T-helper 9 cell (primary cell): ENCODE data around the gene CYFIP1.

Experiments
- DNase-seq: peaks from one replicate; pipeline ENCODE4 v3.0.0-alpha.2; 2020

The CYFIP1 gene

DNA sequence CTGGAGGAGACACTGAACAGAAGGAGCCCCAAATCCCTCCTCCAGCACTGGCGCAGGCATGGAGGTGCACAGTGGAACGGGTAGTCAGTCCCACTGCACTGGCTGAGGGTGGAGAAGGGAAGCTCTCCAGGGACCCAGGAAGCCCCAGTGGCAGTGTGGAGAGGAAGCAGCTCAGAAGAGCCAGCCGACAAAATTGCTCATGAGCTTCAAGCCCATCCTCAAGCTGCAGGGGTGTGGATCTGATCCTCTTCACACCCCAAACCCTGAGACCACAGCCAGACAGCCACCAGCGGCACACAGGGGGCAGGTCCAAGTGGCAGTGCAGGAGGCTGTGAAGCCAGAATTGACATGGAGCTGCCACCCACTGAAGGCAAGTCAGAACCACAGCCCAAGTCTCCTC lies 32.1 kb downstream of the CYFIP1 start:
- no peak for DNase-seq

DNA sequence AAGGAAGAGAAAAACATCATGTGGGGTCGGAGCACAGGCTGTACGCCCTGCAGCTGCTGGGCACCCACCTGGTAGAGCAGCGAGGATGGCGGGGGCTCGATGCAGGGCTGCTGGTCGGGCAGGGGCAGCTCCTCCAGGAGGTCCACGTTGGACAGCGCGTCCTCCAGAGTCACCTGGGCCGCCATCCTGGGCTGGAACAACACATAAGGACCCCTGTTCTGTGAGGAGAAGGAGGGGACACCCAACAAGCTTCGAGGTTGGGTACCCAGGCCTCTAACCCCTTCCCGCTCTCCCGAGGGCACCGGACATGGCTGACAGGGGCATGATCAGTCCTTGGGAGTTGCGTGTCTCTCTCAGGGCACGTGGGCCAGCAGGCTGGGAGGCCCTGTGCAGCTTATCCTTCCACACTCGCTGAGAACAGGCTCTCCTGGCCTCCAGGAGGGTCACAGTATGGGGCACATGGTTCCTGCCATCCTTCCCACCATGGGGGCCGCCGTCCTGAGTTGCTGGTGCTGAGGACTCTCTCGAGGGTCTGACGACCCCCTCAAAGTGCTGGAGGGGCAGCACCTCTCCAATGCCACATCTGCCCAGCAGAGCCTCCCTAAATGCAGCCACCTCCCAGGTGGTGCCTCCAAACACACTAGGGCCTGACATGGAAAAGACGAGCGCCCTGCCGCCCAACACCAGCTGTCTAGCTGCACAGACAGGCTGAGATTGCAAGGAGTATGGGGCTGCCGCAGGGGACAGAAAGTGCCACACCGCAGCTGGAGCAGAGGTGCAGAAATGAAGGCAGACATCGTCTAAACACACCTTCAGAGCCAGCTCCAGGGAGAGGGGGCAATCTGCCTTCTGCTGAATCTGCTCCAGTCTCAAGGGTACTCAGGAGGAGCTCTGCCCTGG lies 32.8 kb downstream of the CYFIP1 start:
- DNase-seq: no peak

DNA sequence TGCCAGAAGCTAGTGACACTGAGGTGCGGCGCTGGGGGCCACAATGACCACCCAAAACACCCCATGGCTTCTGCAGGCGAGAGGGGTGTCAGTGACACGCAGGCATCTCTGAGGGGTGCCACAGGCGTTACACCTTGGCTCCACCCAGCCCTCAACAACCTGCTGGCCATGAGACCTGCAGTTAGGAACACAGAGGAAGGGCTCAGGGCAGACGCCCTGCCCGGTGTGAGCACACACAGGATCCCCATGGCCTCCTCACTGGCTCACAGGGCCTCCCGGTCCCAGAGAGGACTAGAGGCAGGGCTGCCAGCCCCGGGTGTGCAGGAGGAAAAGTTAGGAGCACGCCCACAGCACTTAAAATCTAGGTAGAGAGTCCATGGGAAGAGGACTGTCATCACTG lies 35.1 kb downstream of the CYFIP1 start:
- DNase-seq: no peak

DNA sequence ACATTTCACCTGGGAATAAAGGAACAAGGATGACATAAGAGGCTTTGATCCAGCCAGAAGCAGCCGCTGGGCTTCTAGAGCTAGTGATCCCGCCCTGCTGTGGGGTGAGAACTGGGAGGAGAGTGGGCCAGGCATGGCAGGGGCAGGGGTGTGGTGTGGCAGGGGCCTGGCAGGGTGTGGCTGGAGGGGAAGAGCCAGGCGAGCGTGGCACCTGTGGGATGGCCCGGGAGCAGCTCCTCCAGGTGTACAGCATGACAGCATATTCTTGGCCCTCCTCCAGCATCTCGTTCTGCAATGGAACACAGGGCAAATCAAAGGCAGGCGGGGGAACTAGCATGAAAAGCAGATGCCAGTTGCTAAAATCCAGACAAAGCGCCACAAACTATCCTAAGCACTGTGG lies 35.5 kb downstream of the CYFIP1 start:
- DNase-seq: no peak

DNA sequence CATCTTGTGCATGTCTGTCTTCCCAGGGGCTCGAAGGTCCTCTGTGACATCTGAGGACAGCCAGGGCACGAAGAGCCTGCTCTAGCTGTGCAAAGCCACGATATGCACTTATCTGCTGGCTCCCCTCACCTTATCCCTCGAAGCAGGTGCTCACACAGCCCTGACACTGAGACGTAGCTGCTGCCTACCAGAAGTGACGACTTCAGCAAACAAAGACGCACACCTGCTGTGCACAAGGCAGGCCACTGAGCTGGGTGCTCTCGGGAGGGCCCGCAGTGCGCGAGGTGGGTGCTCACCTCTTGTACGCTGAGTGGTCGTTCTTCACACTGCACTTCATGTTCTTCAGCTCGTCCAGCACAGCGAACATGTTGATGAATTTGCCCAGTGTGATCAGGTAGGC lies 37.3 kb downstream of the CYFIP1 start:
- no peak for DNase-seq

DNA sequence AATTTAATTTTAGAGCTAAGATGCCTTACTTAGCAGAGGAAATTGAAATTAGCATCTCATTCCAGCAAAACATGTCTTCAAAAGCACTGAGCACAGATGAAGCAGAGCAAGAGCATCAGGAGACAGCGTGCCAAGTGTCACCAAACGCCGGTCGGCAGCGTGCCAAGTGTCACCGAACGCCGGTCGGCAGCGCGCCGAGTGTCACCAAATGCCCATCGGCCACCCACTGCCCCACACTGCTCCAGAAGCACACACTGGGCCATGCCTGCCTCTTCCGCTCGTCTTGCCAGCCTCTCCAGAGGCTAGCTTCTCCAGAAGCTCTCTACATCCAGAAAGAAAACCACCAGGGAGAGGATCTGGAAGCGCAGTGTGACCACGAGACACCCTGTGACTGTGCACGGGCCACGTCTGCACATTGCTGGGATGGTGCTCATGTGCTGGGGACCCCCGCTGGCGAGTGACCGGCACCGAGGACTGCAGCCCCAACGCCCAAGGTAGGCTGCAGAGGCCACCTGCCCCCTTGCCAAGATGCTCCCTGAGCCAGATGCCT lies 37.8 kb downstream of the CYFIP1 start:
- no peak for DNase-seq

DNA sequence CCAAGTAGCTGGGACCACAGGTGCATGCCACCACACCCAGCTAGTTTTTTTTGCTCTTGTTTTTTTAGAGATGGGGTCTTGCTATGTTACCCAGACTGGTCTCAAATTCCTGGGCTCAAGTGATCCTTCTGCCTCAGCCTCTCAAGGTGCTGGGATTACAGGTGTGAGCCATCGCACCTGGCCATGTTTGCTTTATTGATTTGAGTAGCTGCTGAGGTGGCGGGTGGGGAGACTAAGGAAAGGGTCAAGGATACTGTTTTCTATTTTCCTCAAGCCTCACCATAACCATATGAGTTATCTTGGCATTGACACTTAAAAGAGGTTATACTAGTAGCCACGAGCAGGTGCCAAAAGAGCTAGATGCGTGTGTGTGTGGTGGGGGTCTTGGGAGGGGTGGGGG lies 39.0 kb downstream of the CYFIP1 start:
- no peak for DNase-seq

DNA sequence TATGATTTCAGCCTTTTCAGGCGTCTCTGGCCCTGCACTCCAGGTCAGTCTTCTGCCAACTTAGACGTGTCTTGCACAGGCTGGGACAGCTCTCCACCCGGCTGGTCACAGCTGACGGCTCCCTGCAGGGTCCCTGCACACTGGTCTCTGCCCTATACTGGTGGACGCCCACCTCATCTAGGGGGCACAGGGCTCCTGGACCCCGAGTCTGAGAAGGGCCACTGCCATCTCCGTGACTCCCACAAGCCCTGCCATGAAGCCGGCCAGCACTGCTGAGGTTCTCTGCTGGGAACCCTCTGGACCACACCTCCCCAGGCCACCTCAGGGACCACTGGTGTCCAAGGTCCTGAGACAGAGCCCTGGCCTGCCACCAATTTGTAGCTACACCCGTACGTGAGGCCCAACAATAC lies 40.5 kb downstream of the CYFIP1 start:
- no peak for DNase-seq

DNA sequence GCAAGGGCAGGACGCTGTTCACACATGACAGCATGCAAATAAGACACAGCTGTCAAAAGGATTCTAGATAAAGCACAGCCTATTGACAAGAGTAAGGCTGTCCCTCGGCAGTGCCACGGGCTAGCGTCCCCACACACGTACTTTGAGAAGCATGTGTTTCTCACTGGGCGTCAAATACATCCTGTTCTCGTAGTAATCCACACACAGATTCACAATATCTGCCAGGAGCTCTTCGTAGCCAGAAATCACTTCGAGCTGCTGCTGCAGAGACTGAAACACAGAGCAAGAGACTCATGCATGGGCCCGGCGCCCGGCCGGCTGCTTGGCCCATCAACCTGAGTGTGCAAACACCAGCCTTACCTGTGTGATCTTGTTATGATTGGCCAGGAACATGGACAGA lies 41.1 kb downstream of the CYFIP1 start:
- DNase-seq: no peak

DNA sequence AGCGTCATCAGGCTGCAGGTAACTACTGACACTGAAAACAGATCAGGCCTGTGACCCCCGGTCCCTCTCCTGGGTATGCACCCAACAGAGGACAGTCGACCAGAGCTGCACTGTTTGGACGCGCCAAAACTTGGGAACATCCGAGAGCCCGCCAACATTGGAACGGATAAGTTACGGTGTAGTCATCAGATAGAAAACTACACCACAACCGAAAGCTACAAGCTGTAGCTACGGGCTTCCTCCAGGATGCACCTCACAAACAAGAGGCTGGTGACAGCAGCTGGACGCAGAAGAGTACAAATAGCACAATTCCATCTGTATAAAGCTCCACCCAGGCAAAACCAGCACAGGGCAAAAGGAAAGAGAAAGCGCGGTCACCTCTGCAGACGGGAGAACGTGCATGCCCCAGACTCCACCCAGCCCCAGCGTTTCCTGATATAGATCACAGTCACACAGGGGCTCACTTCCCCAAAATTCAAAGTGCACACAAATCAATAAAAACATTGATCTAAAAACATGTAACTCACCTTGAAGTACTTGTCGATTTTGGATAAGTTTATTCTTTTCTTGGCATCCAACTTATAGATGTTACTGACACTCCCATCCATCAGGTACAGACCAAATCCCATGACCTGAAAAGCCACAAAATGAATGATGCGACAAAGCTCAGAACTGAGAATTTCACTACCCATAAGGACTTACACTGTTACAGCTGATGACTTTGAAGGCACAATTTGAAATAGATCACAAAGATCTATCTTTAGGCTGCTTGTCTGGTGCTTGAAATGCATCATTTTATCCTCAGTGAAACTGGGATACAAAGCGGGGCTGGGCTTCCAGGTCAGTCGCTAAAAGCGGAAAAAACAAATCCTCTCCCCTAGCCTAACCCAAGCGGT lies 43.3 kb downstream of the CYFIP1 start:
- DNase-seq: no peak

DNA sequence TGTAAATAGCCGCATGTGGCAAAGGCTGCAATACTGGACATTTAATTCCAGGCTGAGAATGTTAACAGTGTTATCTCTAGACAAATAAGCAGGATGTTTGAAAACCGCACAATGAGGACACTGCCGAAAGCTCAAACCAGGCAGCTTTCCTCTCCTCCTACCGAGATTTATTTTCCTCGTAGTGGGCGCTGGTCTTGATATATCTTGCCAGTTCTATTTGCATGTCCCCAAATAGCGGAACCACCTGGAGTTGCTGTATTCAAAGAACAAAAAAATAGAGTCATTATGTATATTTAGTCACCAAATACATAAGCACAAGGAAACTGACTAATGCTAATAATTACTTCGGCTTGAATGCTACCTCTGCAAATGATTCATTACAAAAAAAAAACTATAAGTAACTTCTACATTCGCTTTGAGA lies 46.5 kb downstream of the CYFIP1 start:
- DNase-seq: no peak

DNA sequence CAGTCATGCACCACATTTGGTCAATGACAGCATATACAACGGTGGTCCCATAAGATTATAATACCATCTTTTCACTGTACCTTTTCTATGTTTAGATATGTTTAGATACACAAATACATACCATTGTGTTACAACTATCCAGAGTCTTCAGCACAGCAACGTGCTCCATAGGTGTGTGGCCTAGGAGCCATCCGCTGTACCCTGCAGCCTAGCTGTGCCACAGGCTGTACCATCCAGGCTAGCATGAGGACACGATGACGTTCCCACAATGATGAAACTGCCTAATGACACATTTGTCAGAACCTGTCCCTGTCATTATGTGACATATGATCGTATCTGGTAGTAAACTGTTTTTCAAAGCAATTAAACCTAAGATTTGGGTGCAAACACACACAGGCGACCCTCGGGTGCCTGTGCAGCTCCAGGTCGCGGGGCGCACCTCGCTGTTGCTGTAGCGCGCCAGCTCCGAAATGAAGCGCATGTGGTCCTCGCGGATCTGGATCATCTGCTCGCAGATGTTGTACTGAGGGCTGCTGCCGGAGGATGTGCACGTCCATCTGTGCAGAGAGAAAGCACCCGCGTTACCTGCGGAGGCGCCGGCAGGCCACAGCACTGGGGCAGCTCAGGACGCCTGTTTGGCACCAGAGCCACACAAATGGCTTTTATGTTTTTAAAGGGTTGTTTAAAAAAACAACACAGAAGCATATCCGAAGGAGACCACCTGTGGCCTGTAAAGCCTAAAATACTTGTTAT lies 48.2 kb downstream of the CYFIP1 start:
- no peak for DNase-seq

DNA sequence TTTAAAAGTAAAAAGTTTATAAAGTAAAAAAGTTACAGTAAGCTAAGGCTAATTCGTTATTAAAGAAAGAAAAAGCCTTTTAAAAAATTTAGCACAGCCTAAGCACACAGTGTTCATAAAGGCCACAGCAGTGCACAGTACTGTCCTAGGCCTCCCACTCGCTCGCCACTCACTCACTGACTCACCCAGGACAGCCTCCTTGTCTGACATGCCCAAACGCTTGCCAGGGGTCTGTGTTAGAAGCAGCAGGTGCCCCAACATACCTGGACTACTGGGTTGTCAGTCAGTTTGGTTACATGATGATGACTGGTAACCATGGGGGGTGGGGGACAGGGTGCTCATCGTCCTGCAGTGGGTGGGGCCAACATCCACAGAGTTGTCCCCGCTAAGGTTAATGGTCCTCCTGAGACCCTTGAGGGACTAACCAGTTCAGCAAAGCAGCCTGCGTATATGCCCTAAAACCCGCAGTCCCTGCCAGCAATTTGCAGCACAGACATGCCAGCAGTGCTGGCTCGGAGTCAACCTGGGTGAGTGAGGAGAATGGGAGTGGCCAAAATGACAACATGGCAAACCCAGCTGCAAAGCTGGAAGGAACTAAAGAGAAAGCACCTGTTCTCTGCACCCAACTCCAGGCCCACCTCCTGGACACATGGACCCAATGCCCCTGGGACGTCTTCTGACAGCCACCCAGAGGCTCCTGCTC lies 49.2 kb downstream of the CYFIP1 start:
- DNase-seq: no peak

DNA sequence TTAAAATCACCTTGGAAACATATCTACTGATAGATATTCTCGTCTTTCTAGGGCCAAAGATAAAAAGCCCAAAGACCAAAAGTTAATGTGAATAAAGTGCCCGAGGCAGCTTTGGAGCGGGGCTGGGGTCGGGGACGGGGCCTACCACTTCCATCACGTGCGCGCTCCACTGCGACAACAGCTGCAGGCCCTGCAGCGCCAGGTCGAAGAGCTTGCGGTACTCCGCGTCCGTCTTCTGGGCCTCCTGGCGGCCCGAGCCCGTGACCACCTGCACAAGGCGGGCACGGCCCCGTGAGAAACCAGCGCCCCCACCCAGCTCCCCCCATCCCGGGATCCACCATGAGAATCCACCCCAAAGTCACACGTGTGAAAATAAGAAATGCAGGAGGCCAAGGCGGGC lies 52.4 kb downstream of the CYFIP1 start:
- no peak for DNase-seq

DNA sequence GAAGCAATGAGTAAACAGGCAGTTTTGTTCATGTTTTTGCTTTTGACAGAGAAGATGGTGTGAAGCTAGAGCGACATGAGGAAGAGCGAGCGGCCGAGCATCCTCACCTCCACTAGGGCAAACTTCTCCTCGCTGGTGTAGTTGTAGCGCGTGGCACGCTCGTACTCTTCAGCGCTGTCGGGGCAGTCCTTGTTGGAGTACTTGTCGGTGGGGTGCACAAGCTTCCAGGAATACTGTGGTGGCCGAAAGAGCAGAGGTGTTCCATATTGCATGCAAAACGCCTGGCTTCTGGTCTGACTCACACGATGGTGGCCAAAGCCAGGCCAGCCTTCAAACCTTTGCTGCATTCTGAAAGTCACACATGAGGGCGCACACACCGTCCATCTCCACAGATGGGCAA lies 54.3 kb downstream of the CYFIP1 start:
- DNase-seq: no peak

DNA sequence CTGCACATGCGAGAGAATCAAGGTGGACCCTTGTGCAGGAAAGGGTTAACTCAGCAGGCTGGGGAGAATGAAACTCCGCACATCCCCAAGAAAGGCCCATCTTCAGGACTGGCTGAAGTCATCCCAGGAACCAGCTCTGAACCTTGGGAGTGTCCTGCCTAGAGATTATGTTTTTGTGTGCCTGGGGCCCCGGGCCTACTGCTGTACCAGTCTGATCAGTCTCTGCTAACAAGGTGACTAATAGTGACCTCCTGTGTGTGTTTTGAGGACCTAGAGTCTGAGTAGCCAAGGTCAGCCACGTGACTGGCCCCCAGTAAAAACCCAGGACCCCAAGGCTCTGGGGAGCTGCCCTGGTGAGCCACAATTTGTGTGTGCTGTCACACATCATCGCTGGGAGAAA lies 58.2 kb downstream of the CYFIP1 start:
- no peak for DNase-seq

DNA sequence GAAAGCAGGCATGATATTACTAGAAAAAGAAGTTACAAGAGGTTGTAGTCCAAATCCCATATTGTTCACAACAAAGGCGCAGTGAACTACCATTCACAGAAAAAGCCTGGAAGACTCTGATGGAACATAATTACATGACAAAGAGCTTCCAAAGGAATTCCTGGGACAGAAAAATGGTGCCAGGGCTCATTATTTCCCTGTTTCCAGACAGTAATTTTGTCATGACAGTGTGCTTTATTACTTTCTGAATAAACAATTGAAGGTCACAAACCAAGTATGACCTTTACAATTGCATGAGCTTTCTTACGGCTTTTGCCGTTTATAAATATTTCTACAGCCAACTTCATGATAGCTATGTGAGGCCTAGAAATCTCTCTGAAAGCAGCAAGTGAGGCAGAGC lies 61.0 kb downstream of the CYFIP1 start:
- no peak for DNase-seq

DNA sequence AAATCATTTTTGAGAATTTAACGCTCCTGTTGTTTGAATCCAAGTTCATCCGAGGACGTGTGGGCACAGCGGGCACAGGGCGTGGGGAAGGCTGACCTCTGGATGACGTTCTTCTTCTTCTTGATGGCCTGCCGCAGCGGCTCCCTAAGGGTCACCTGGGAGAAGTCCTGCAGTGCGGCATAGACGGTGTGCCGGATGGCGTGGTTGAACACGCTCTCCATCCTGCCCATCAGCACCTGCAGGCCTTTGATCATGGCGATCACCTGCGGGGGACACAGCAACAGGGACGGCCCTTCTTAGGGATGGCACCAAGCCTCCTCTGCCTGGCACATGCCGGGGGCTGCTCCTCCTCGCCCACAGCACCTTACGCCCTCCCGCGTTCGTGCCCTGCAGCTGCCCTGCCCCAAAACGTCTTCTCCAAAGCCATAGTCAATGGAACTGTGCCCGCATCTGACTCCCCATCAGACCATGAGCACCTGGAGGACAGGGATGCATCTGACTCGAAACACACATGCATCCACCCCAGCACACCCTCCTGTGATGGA lies 61.5 kb downstream of the CYFIP1 start:
- no peak for DNase-seq

DNA sequence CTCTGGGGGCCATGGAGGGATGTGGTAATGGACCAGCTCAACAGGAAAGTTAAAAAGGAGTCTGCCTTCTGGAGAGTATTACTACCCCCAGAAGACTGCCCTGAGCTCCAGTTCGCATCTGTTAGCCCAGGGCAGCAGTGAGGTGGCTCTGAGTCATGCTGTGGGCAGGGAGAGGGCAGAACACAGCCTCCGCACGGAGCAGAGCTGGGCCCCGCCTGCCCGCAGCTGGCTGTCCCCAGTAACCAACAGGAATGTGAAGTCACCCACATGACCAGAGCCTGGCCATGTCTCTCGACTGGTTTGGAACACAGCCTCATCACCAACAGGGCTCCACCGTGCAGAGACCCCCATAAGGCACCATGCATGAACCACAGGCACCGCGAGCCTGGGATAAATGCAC lies 62.1 kb downstream of the CYFIP1 start:
- DNase-seq: no peak

DNA sequence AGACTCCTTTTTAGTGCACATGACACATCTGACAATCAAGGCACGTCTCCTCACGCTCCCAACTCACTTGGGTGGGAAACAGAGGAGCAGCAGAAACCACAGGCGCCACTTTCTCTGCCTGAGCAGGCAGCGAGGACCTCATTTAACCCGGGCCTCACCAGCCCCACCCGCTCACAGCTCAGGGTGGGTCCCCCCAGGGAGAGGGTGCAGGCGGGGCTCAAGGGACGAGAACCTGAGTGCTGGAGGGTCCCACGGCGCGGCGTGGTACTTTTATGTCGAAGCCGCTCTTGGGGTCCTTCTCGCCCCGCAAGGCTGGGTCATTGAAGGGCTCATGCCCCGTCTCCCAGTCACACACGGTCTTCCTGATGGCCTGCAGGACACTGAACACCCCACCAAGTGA lies 62.6 kb downstream of the CYFIP1 start:
- no peak for DNase-seq

DNA sequence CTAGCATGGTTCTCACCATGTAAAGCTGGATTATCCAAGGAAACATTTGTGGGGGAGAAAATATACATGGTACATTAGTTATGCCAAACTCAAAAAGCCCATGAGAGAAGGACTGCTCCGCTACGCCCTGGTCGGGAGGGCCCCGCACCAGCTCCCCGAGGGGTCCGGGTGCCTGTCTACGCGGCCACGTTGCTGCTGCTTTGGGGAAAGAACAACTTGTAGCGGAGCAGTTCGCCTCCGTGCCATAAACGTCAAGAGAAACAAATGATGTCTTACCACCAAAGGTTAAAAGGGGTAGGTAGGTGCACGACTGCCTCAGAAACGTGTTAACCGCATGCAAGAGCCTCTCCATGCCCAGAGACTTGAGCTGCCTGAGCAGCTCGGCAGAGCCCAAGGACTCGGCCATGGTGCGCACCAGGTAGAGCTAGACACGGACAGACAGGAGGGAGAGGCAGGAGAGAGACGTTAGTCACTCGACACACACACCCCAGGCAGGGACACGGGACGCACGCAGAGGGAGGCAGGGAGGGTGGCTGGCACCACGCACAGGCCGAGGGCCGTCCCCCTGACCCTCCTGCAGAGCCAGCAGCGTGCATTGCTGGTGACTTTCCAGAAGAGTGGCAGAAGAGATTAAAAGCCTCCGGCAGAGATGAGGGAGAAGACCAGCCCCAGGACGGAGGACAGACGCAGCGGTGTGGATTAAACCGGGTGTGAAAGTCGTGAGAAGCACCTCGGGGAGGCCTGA lies 63.4 kb downstream of the CYFIP1 start:
- DNase-seq: no peak
